Measurements from ENCODE around the gene OLFM3. TPM values are rescaled to one million over a fixed set of nuclear protein-coding genes. Genes with fewer than 3 reads are reported as not detected.

OLFM3 gene
- total RNA-seq, 4 donors from 2014 or later, result not detected

DNA sequence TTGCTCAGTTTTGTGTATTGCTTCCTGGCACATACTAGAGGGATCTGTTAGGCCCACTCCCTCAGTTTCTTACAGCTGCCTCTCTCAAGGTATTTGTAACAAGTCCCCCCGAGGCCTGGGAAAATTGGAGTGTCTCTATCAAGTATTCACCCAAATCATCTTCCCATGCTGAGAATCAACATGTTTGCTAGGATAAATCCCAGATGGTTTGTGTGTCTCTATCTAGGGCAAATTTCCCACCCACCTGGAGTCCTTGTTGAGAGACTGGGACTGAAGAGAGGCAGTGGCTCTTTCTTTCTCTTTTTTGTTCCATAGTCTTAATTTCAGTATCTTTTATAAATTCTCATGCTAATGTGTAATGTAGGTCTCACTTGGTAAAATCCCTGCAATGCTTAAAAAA is 58.0 kb downstream of the OLFM3 start:
- Histone ChIP-seq H3K27ac (no peak overlapping the region), H3K36me3 (no peaks in the 10 kb centered on the region), H3K4me1 (no peaks in the 10 kb centered on the region), H3K9me3 (no peaks in the 10 kb centered on the region), H3K4me3 (no peak overlapping the region), H3K27me3 (no peaks in the 10 kb centered on the region)
- 0 to 33% methylated on average over 1 of the region's 1 CpG for WGBS, 2 donors
- TF ChIP-seq, protein P1, sequence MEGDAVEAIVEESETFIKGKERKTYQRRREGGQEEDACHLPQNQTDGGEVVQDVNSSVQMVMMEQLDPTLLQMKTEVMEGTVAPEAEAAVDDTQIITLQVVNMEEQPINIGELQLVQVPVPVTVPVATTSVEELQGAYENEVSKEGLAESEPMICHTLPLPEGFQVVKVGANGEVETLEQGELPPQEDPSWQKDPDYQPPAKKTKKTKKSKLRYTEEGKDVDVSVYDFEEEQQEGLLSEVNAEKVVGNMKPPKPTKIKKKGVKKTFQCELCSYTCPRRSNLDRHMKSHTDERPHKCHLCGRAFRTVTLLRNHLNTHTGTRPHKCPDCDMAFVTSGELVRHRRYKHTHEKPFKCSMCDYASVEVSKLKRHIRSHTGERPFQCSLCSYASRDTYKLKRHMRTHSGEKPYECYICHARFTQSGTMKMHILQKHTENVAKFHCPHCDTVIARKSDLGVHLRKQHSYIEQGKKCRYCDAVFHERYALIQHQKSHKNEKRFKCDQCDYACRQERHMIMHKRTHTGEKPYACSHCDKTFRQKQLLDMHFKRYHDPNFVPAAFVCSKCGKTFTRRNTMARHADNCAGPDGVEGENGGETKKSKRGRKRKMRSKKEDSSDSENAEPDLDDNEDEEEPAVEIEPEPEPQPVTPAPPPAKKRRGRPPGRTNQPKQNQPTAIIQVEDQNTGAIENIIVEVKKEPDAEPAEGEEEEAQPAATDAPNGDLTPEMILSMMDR (IDR thresholded peaks at IDR 0.05), result no peak
- TF ChIP-seq POLR2A (IDR thresholded peaks at IDR 0.05), result no peak
- intact Hi-C loops (cut with DNase I), result no loop called here
- DNase-seq, result no peak

DNA sequence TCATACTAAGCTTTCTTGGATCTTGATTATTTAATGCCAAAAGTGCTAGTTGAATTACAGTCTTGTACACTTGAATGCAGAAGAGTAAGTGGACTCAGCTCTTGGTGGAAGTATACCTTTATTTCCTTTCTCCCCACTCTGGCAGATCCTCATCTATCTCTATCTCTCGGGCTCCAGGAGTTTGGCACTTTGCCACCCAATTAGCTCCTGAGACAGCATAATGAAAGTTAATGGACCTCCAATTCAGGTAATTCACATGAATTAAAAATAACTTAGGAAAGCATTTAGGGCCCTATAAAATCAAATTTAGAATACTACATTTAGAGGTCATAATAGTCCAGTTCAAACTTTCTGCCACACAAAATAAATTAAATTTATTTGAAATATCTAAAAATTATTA is 67.4 kb downstream of the OLFM3 start:
- no peaks in the 10 kb centered on the region for H3K4me1 ChIP-seq
- no peak for DNase-seq
- WGBS, 2 donors, result 28 to 40% methylated on average over 1 of the region's 1 CpG
- H3K36me3 ChIP-seq, result no peaks in the 10 kb centered on the region
- H3K27me3 ChIP-seq, result no peaks in the 10 kb centered on the region
- no peak overlapping the region for H3K4me3 ChIP-seq
- H3K27ac ChIP-seq, result no peak overlapping the region
- TF ChIP-seq POLR2A (IDR thresholded peaks at IDR 0.05), result no peak
- TF ChIP-seq, protein P1 (IDR thresholded peaks at IDR 0.05), result no peak
- no peaks in the 10 kb centered on the region for H3K9me3 ChIP-seq
- intact Hi-C loops (cut with DNase I), result no loop called here

DNA sequence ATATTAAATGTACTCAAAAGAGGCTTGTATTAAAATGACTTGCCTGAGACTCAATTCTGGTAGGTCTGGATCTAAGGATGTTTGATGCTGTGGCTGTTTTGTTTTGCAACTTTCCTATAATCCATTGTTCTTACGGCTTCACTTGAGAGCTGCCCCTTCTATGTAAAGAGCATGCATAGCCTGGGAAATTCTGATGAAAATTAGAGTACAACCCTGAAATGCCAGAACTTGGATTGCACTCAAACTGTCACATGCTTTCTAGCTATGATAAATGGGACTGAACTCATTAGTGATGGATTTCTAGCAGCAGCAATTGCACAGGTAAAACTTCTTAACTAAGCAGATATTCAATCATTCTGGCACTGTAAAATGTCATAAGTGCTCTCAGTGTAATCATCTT is 67.9 kb downstream of the OLFM3 start:
- 56 to 71% methylated on average over 1 of the region's 1 CpG for WGBS, 2 donors

DNA sequence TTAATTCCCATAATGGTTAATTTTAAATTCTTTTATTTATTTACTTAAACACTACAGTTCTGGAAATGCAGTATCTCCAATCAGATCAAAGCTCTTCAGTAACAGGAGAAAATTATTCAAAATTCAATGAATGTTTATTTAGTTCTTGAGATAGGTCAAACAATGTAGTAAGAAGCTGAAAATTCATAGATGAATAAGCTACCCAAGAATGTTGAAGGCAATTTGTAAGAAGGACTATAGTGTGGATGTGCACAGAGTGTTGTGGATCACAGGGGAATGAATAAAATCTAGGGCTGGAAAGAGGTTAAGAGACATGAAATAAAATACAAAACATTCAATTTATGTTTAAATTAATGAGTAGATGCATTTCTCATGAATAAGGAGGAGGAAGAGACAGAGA is 72.0 kb downstream of the OLFM3 start:
- intact Hi-C loops (cut with DNase I), result no loop called here
- no peak for DNase-seq
- Histone ChIP-seq H3K36me3 (no peaks in the 10 kb centered on the region), H3K4me1 (no peaks in the 10 kb centered on the region), H3K9me3 (no peaks in the 10 kb centered on the region), H3K27ac (no peak overlapping the region), H3K27me3 (no peaks in the 10 kb centered on the region), H3K4me3 (no peak overlapping the region)
- TF ChIP-seq, protein P1 (IDR thresholded peaks at IDR 0.05), result no peak
- TF ChIP-seq POLR2A (IDR thresholded peaks at IDR 0.05), result no peak

More for the DNA sequence above, 67.9 kb downstream of the OLFM3 start:
- H3K27me3 ChIP-seq, result no peaks in the 10 kb centered on the region
- no peaks in the 10 kb centered on the region for H3K36me3 ChIP-seq
- no peaks in the 10 kb centered on the region for H3K9me3 ChIP-seq
- no peak overlapping the region for H3K4me3 ChIP-seq
- no peaks in the 10 kb centered on the region for H3K4me1 ChIP-seq
- no peak for TF ChIP-seq POLR2A (IDR thresholded peaks at IDR 0.05)
- TF ChIP-seq, protein P1 (IDR thresholded peaks at IDR 0.05), result no peak
- DNase-seq, result no peak
- H3K27ac ChIP-seq, result no peak overlapping the region
- intact Hi-C loops (cut with DNase I), result no loop called here

DNA sequence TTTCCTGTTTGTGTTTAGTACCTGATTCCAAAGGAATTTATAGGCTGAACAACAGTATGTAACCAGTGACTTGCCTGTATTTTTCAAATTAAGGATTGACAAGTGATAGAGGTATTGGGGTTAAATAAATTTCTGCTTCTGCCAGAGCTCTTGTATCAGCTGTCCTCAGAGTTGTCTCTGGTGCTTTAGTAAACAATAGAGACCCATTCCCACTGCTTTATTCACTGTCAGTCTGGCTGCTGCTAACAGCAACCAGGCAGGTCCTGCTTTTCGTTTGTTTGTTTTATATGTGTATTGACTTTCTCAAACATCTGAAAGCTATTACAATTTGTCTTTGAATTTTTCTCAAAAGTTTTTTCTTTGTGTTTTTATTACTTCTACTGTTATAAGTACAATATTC is 76.1 kb downstream of the OLFM3 start:
- 31 to 42% methylated on average over 1 of the region's 1 CpG for WGBS, 2 donors
- no peak overlapping the region for H3K4me3 ChIP-seq

More for the DNA sequence above, 76.1 kb downstream of the OLFM3 start:
- no peaks in the 10 kb centered on the region for H3K9me3 ChIP-seq
- intact Hi-C loops (cut with DNase I), result no loop called here
- H3K27ac ChIP-seq, result no peak overlapping the region
- no peaks in the 10 kb centered on the region for H3K4me1 ChIP-seq
- TF ChIP-seq POLR2A (IDR thresholded peaks at IDR 0.05), result no peak
- TF ChIP-seq, protein P1 (IDR thresholded peaks at IDR 0.05), result no peak
- DNase-seq, result no peak
- no peaks in the 10 kb centered on the region for H3K27me3 ChIP-seq
- H3K36me3 ChIP-seq, result no peaks in the 10 kb centered on the region

Data from esophagus squamous epithelium (tissue), 5 donors.